GM12892 (cell line): ENCODE measurements around the gene ANKLE2.

Source experiments
- POLR2A ChIP-seq: IDR thresholded peaks from 2 replicates; pipeline ENCODE4 v1.6.1; 2011; ENCODE audit warnings: low read depth, low read length, control low read depth
- POLR2AphosphoS5 ChIP-seq: IDR thresholded peaks from 2 replicates; pipeline ENCODE4 v1.6.1; 2011; ENCODE audit warnings: low read depth, low read length, control low read depth
- TAF1 ChIP-seq: IDR thresholded peaks from 2 replicates; pipeline ENCODE4 v1.6.1; 2011; ENCODE audit warnings: low read depth, mild to moderate bottlenecking, control low read depth, low read length, borderline replicate concordance

GRCh38 chr12:132774646-132775275 is 13.1 kb upstream of the ANKLE2 start:
- no peak for TF ChIP-seq POLR2A
- no peak for TF ChIP-seq POLR2AphosphoS5
- TF ChIP-seq TAF1: no peak
